Cardiac muscle cell (in vitro differentiated cells and primary cell): Measurements from ENCODE around the gene AKAP8L. TPM values are rescaled to one million over a fixed set of nuclear protein-coding genes. Genes with fewer than 3 reads are reported as not detected.

Experiments used
- DNase-seq, 2 donors: peaks; one replicate each; pipeline versions ENCODE4 v3.0.0 to v3.0.0-alpha.2; 2010 to 2017; ENCODE audit warnings: low read depth in 1 of 2, low spot score in 1 of 2
- H3K27ac ChIP-seq: fragments of 200-600 bp; sonication (generic); 2 replicates; pipeline ENCODE4 v1.5.1; 2016
- H3K27me3 ChIP-seq: fragments of 200-600 bp; sonication (generic); 2 replicates; pipeline ENCODE4 v1.6.0; 2016; ENCODE audit warnings: control low read depth
- H3K36me3 ChIP-seq: fragments of 200-600 bp; sonication (generic); 2 replicates; pipeline ENCODE4 v1.5.1; 2016; ENCODE audit warnings: control low read depth
- H3K4me1 ChIP-seq: fragments of 200-600 bp; sonication (generic); 2 replicates; pipeline ENCODE4 v1.8.1; 2017; ENCODE audit warnings: low read depth, mild to moderate bottlenecking, mixed run types
- H3K4me3 ChIP-seq: fragments of 200-600 bp; sonication (generic); 2 replicates; pipeline ENCODE4 v1.5.1; 2016; ENCODE audit warnings: mild to moderate bottlenecking
- H3K9me3 ChIP-seq: fragments of 200-600 bp; sonication (generic); 2 replicates; pipeline ENCODE4 v1.5.1; 2017; ENCODE audit warnings: low read depth, mild to moderate bottlenecking, control low read depth
- polyA plus RNA-seq: library from polyadenylated mRNA; unstranded; fragments of >200 nt; fragmentation: Nextera tagmentation; extraction: Ambion mirVana; gene quantifications from 2 replicates; pipeline ENCODE4 v1.2.1, GENCODE V29; 2016
- total RNA-seq: library from RNA; depleted of rRNA; stranded (reverse); fragments of >200 nt; gene quantifications from 2 replicates; pipeline ENCODE4 v1.2.3, GENCODE V29; 2016
- TF ChIP-seq, protein P1 (sequence below): IDR thresholded peaks from 2 replicates; pipeline ENCODE4 v1.5.1; 2012; ENCODE audit warnings: low read depth, mild to moderate bottlenecking, low read length

The AKAP8L gene
- total and polyA plus RNA-seq, 2 experiments from 2014 or later = 235 to 410 TPM

DNA sequence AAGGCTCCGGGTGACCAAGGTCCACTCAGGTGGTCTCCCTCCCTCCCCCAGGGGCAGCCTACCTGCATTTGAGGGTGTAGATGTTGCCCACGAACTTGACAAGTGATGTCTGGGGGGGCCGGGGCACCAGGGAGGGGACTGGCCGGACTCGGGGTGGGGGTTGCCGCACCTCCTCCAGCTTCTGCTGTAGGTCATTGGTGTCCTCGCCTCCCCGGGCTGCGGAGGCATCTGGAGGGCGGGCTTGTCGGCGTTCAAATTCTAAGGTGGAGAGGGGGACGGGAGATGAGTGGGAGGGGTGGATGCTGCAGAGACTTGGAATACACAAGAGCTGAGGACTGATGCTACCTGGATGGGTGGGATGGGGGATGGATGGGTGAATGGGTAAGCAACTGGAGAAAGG lies 5.3 kb upstream of the AKAP8L start:
- H3K27ac ChIP-seq = no peak overlapping the region
- H3K9me3 ChIP-seq = no peaks in the 10 kb centered on the region
- no peak overlapping the region for H3K4me3 ChIP-seq
- peaks cover 36% of the 10 kb centered on the region for H3K36me3 ChIP-seq
- TF ChIP-seq, protein P1, sequence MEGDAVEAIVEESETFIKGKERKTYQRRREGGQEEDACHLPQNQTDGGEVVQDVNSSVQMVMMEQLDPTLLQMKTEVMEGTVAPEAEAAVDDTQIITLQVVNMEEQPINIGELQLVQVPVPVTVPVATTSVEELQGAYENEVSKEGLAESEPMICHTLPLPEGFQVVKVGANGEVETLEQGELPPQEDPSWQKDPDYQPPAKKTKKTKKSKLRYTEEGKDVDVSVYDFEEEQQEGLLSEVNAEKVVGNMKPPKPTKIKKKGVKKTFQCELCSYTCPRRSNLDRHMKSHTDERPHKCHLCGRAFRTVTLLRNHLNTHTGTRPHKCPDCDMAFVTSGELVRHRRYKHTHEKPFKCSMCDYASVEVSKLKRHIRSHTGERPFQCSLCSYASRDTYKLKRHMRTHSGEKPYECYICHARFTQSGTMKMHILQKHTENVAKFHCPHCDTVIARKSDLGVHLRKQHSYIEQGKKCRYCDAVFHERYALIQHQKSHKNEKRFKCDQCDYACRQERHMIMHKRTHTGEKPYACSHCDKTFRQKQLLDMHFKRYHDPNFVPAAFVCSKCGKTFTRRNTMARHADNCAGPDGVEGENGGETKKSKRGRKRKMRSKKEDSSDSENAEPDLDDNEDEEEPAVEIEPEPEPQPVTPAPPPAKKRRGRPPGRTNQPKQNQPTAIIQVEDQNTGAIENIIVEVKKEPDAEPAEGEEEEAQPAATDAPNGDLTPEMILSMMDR = no peak
- H3K27me3 ChIP-seq = no peaks in the 10 kb centered on the region
- H3K4me1 ChIP-seq = no peaks in the 10 kb centered on the region
- DNase-seq = no peak

DNA sequence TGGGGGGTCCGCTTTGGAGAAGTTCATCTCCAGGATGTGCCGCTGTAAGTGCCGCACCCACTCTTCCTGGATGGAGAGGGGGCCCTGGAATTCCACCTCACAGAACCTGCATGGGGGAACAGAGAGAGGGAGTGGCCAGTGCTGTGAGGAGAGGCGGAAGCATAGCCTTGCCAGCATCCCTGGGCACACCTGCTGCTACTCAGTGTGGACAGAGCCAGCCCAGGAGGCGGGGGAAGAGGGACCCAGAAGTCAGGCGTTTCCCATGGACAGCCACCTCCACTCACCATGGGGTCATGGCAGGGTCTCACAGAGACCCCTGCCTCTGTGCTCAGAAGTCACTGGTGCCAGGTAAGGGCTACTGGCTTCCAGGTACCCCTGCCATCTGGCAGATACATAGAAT lies 4.3 kb upstream of the AKAP8L start:
- no peak for DNase-seq
- Histone ChIP-seq H3K36me3 (peaks cover 36% of the 10 kb centered on the region), H3K4me1 (no peaks in the 10 kb centered on the region), H3K27ac (no peak overlapping the region), H3K9me3 (no peaks in the 10 kb centered on the region), H3K4me3 (no peak overlapping the region), H3K27me3 (no peaks in the 10 kb centered on the region)
- TF ChIP-seq, protein P1 = no peak

DNA sequence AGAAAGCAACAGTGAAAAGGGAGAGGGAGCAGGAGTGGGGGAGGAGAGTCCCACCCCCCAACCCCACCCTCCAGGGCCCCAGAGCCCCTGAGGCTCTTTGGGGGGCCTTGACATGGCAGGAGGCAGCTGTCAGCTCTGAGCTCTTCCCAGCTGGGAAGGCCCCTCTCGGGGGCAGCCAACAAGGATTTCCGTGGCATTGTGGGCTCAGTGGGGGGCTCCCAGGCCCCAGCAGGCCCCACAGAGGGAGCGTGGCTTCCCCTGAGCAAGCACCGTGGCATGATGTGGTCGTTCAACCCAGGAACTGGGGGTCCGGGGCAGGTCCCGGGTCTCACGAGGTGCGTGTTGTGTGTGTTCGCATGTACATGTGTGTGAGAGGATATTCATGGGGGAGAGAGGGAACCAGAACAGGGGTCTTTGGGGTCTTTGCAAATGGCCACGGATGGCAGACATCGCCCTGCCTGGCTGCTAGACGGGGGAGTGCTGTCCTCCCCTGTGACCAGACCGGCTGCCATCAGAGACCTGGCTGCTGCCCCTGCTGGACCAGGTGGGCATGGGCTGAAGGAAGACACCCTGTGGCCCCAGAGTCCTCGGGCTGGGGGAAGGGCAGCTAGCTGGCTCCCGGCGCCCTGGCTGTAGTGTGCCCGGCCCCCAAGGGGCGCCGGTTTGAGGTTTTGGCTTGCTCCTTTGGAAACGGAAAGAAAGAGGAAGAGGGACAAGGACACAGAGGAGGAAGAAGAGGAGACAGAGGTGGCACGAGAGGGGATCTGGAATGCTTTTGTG lies 3.7 kb upstream of the AKAP8L start:
- TF ChIP-seq, protein P1 = no peak
- Histone ChIP-seq H3K27me3 (no peaks in the 10 kb centered on the region), H3K36me3 (peaks cover 36% of the 10 kb centered on the region), H3K4me3 (no peak overlapping the region), H3K9me3 (no peaks in the 10 kb centered on the region), H3K4me1 (peaks cover 3% of the 10 kb centered on the region), H3K27ac (peak overlapping the region; percentile 16)
- DNase-seq = no peak

DNA sequence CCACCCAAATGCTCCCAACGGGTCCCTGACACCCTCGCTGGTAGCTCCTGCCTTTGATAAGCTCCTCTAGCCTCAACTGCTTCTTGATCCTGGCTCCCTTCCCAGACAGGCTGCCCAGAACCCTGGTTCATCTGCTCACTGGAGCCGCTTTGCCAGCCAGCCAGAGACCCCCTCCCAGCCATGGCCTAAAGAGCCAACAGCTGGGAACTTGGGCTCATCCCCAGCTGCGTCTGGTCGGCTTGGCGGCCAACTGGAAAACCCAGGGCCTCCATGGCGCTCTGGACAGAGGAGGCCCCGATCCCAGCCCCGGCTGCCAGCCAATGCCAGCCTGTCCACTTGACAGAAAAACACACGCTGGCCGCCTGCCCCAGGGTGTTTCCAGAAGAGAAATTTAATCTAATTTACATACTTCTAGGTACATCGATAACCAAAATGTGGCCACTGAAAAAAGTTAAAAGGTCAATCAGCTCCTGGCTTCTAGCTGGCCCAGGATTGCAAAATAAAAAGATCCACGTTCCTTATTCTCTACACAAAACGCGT lies 3.0 kb upstream of the AKAP8L start:
- H3K27ac ChIP-seq = peak overlapping the region; percentile 16
- no peaks in the 10 kb centered on the region for H3K27me3 ChIP-seq
- TF ChIP-seq, protein P1 = no peak
- peaks cover 10% of the 10 kb centered on the region for H3K4me1 ChIP-seq
- H3K36me3 ChIP-seq = peaks cover 32% of the 10 kb centered on the region
- no peak overlapping the region for H3K4me3 ChIP-seq
- DNase-seq = no peak
- H3K9me3 ChIP-seq = no peaks in the 10 kb centered on the region

DNA sequence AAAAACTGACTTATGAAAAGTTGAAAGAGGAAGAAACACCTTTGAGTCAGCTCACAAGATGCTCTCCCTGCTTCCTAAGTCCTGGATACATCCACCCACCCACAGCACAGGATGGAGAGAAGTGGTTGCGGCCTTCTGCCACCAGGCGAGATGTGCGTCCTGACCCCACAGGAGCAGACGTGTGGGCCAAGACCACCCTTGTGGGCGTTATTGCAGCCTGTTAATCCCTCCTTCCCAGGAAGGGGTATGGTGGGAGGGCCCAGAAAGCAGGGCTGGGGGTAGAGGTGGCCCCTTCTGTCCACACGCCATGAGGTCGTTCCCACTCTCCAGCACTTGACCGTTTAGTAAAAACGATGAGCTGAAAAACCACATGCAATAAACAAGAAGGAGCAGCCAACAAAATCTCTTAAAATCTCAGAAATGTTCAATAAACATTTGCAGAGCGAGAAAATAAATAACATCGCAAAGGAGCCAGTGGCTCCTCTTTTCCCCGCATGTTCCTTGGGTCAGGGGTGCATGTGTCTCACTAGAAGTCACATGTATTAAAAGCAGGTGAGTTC lies 2.4 kb upstream of the AKAP8L start:
- TF ChIP-seq, protein P1 = no peak
- Histone ChIP-seq H3K27me3 (no peaks in the 10 kb centered on the region), H3K36me3 (peaks cover 26% of the 10 kb centered on the region), H3K4me3 (no peak overlapping the region), H3K9me3 (no peaks in the 10 kb centered on the region), H3K27ac (peak overlapping the region; percentile 16), H3K4me1 (peaks cover 14% of the 10 kb centered on the region)
- no peak for DNase-seq
